ENCODE measurements around the gene GABRG3.

The GABRG3 gene

GRCh38 chr15:27250223-27250622 lies 279.2 kb downstream of the GABRG3 start:
- no peak for FAIRE-seq

- FAIRE-seq = no peak
Measured at GRCh38 chr15:27254055-27254454, 283.1 kb downstream of the GABRG3 start.

GRCh38 chr15:27254801-27255200 lies 283.8 kb downstream of the GABRG3 start:
- no peak for FAIRE-seq

- no peak for FAIRE-seq
Measured at GRCh38 chr15:27256446-27256845, 285.5 kb downstream of the GABRG3 start.

GRCh38 chr15:27258287-27258686 lies 287.3 kb downstream of the GABRG3 start:
- FAIRE-seq = no peak

GRCh38 chr15:27260523-27260922 lies 289.5 kb downstream of the GABRG3 start:
- FAIRE-seq = no peak

GRCh38 chr15:27268923-27269322 lies 297.9 kb downstream of the GABRG3 start:
- FAIRE-seq = no peak

- FAIRE-seq = no peak
Measured at GRCh38 chr15:27271258-27271657, 300.3 kb downstream of the GABRG3 start.

- no peak for FAIRE-seq
Measured at GRCh38 chr15:27272427-27272826, 301.4 kb downstream of the GABRG3 start.

GRCh38 chr15:27273506-27273905 lies 302.5 kb downstream of the GABRG3 start:
- no peak for FAIRE-seq

GRCh38 chr15:27278761-27279160 lies 307.8 kb downstream of the GABRG3 start:
- FAIRE-seq = no peak

- no peak for FAIRE-seq
Measured at GRCh38 chr15:27292641-27293040, 321.7 kb downstream of the GABRG3 start.

GRCh38 chr15:27293607-27294006 lies 322.6 kb downstream of the GABRG3 start:
- no peak for FAIRE-seq

- no peak for FAIRE-seq
Measured at GRCh38 chr15:27317736-27318135, 346.8 kb downstream of the GABRG3 start.

- FAIRE-seq = no peak
Measured at GRCh38 chr15:27323801-27324200, 352.8 kb downstream of the GABRG3 start.

- no peak for FAIRE-seq
Measured at GRCh38 chr15:27324886-27325615, 354.1 kb downstream of the GABRG3 start.

- FAIRE-seq = no peak
Measured at GRCh38 chr15:27327467-27328025, 356.6 kb downstream of the GABRG3 start.

GRCh38 chr15:27328186-27328585 lies 357.2 kb downstream of the GABRG3 start:
- no peak for FAIRE-seq

- no peak for FAIRE-seq
Measured at GRCh38 chr15:27328608-27329007, 357.6 kb downstream of the GABRG3 start.

- FAIRE-seq = no peak
Measured at GRCh38 chr15:27330326-27330725, 359.3 kb downstream of the GABRG3 start.

- no peak for FAIRE-seq
Measured at GRCh38 chr15:27336676-27337075, 365.7 kb downstream of the GABRG3 start.

- FAIRE-seq = no peak
Measured at GRCh38 chr15:27339138-27339537, 368.2 kb downstream of the GABRG3 start.

- no peak for FAIRE-seq
Measured at GRCh38 chr15:27341780-27342343, 370.9 kb downstream of the GABRG3 start.

GRCh38 chr15:27342991-27343390 lies 372.0 kb downstream of the GABRG3 start:
- no peak for FAIRE-seq

- no peak for FAIRE-seq
Measured at GRCh38 chr15:27352136-27352535, 381.2 kb downstream of the GABRG3 start.
